IPS DF 19.7 (cell line): ENCODE data around the gene TNFRSF13B.
"Not testable (repeated sequence)": the region's sequence is repeated elsewhere in the genome, so short reads cannot be mapped to it uniquely, and the experiment has no call there.

Source experiments
- DNase-seq: peaks from one replicate; pipeline ENCODE4 v3.0.0-alpha.2; 2013; ENCODE audit warnings: low read depth, low spot score

Gene TNFRSF13B

GRCh38 chr17:16987066-16987829 is 15.3 kb upstream of the TNFRSF13B start:
- no peak for DNase-seq

- no peak for DNase-seq
Observed at GRCh38 chr17:16986391-16986790, 14.5 kb upstream of the TNFRSF13B start.

GRCh38 chr17:16981928-16982327 is 10.0 kb upstream of the TNFRSF13B start:
- no peak for DNase-seq

GRCh38 chr17:16980813-16981731 is 9.2 kb upstream of the TNFRSF13B start:
- no peak for DNase-seq

GRCh38 chr17:16980061-16980460 is 8.1 kb upstream of the TNFRSF13B start:
- no peak for DNase-seq

GRCh38 chr17:16979237-16979823 is 7.4 kb upstream of the TNFRSF13B start:
- DNase-seq, result not testable (repeated sequence)

GRCh38 chr17:16977932-16978331 is 6.0 kb upstream of the TNFRSF13B start:
- no peak for DNase-seq

GRCh38 chr17:16976725-16977550 is 5.0 kb upstream of the TNFRSF13B start:
- DNase-seq, result no peak

GRCh38 chr17:16975744-16976625 is 4.1 kb upstream of the TNFRSF13B start:
- DNase-seq, result no peak

- no peak for DNase-seq
Observed at GRCh38 chr17:16975277-16975651, 3.3 kb upstream of the TNFRSF13B start.

GRCh38 chr17:16974569-16975276 is 2.8 kb upstream of the TNFRSF13B start:
- no peak for DNase-seq

GRCh38 chr17:16973760-16974540 is 2.0 kb upstream of the TNFRSF13B start:
- DNase-seq, result no peak

GRCh38 chr17:16973043-16973442 is 1.1 kb upstream of the TNFRSF13B start:
- not testable (repeated sequence) for DNase-seq

GRCh38 chr17:16972346-16972745 is 428 bp upstream of the TNFRSF13B start:
- DNase-seq, result no peak

GRCh38 chr17:16969931-16970906 is 1.7 kb downstream of the TNFRSF13B start:
- no peak for DNase-seq

GRCh38 chr17:16968786-16969185 is 3.1 kb downstream of the TNFRSF13B start:
- no peak for DNase-seq

GRCh38 chr17:16962804-16963203 is 9.1 kb downstream of the TNFRSF13B start:
- no peak for DNase-seq

- DNase-seq, result no peak
Observed at GRCh38 chr17:16961792-16962191, 10.1 kb downstream of the TNFRSF13B start.
